PC-9 (cell line): ENCODE results near the gene LBP.

ENCODE experiments used
- EZH2 ChIP-seq: fragments of 200-600 bp; sonication (generic); IDR thresholded peaks from 2 replicates; pipeline ENCODE4 v1.8.0; 2017; ENCODE audit warnings: antibody characterized with exemption, low read depth
- TF ChIP-seq, protein P1 (sequence below): fragments of 200-600 bp; sonication (generic); conservative IDR thresholded peaks from 2 replicates; pipeline ENCODE4 v1.6.1; 2017; ENCODE audit warnings: mixed run types, antibody characterized with exemption, mild to moderate bottlenecking, moderate library complexity

DNA sequence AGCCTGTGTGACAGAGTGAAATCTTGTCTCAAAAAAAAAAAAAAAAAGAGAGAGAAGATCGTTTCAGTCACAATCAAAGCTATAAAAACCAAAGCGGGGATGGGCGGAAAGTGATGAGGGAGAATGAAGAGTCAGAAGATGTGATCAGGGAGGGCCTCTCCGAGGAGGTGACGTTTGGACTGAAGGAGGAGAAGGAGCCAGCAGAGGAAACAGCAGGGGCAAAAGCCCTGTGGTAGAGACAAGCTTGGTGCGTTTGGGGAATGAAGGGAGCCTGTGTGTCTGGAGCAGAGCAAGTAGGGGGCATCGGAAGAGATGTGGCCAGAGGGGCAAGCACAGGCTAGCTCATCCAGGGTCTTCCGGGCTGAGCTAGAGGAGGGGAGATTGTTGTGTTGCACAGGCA, 14.5 kb upstream of the LBP start:
- TF ChIP-seq, protein P1, sequence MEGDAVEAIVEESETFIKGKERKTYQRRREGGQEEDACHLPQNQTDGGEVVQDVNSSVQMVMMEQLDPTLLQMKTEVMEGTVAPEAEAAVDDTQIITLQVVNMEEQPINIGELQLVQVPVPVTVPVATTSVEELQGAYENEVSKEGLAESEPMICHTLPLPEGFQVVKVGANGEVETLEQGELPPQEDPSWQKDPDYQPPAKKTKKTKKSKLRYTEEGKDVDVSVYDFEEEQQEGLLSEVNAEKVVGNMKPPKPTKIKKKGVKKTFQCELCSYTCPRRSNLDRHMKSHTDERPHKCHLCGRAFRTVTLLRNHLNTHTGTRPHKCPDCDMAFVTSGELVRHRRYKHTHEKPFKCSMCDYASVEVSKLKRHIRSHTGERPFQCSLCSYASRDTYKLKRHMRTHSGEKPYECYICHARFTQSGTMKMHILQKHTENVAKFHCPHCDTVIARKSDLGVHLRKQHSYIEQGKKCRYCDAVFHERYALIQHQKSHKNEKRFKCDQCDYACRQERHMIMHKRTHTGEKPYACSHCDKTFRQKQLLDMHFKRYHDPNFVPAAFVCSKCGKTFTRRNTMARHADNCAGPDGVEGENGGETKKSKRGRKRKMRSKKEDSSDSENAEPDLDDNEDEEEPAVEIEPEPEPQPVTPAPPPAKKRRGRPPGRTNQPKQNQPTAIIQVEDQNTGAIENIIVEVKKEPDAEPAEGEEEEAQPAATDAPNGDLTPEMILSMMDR: no peak
- no peak for TF ChIP-seq EZH2
